ENCODE measurements around the gene SLC9A4.

SLC9A4 gene

DNA sequence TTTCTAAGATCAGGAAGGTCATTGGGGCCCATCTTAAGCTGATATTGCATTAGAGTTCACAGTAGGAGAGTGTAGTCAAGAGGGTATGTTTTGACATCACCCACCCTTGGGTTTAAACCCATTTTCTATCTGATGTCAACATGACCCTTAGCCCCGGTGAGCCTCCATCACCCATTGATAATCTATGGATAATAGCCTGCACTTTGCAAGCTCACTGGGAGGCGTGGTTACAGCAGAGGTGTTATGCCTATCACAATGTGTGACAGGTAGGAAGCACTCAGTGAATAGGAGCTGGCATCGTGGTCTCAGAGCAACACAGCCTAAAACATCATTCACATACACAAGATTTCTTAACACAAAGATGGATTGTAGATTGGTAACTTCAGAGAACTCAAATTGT lies 28.8 kb upstream of the SLC9A4 start:
- no peaks in the 10 kb centered on the region for H3K36me3 Mint-ChIP-seq (ENCODE audit: low read depth)
- no peaks in the 10 kb centered on the region for H3K27me3 Mint-ChIP-seq (ENCODE audit: low read depth, poor library complexity)
- no peak overlapping the region for H3K4me3 Mint-ChIP-seq
- H3K4me1 Mint-ChIP-seq, result no peaks in the 10 kb centered on the region
- TF ChIP-seq, protein P1, sequence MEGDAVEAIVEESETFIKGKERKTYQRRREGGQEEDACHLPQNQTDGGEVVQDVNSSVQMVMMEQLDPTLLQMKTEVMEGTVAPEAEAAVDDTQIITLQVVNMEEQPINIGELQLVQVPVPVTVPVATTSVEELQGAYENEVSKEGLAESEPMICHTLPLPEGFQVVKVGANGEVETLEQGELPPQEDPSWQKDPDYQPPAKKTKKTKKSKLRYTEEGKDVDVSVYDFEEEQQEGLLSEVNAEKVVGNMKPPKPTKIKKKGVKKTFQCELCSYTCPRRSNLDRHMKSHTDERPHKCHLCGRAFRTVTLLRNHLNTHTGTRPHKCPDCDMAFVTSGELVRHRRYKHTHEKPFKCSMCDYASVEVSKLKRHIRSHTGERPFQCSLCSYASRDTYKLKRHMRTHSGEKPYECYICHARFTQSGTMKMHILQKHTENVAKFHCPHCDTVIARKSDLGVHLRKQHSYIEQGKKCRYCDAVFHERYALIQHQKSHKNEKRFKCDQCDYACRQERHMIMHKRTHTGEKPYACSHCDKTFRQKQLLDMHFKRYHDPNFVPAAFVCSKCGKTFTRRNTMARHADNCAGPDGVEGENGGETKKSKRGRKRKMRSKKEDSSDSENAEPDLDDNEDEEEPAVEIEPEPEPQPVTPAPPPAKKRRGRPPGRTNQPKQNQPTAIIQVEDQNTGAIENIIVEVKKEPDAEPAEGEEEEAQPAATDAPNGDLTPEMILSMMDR (IDR thresholded peaks at IDR 0.05), result no peak
- H3K27ac Mint-ChIP-seq, result no peak overlapping the region
- no peak for DNase-seq
- no peaks in the 10 kb centered on the region for H3K9me3 Mint-ChIP-seq

DNA sequence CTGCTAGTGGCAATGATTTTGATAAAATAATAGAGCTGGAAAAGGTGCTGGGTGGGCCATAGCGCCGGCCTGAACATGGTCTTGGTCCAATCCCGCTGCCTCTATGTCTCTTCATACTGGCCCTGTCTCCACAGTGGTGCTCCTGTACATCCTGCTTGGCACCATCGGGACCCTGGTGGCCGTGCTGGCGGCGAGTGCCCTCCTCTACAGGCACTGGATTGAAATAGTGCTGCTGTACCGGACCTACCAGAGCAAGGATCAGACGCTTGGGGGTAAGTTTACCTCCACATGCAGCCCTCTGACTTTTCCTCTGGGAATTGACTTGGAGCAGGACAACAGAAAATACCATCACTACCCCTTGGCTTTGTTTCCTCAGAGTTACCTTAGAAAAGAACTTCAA lies 26.1 kb upstream of the SLC9A4 start:
- DNase-seq, result no peak
- H3K27ac Mint-ChIP-seq, result no peak overlapping the region
- TF ChIP-seq, protein P1 (IDR thresholded peaks at IDR 0.05), result no peak
- no peaks in the 10 kb centered on the region for H3K36me3 Mint-ChIP-seq (ENCODE audit: low read depth)
- H3K4me3 Mint-ChIP-seq, result no peak overlapping the region
- H3K27me3 Mint-ChIP-seq (ENCODE audit: low read depth, poor library complexity), result no peaks in the 10 kb centered on the region
- no peaks in the 10 kb centered on the region for H3K9me3 Mint-ChIP-seq
- no peaks in the 10 kb centered on the region for H3K4me1 Mint-ChIP-seq

DNA sequence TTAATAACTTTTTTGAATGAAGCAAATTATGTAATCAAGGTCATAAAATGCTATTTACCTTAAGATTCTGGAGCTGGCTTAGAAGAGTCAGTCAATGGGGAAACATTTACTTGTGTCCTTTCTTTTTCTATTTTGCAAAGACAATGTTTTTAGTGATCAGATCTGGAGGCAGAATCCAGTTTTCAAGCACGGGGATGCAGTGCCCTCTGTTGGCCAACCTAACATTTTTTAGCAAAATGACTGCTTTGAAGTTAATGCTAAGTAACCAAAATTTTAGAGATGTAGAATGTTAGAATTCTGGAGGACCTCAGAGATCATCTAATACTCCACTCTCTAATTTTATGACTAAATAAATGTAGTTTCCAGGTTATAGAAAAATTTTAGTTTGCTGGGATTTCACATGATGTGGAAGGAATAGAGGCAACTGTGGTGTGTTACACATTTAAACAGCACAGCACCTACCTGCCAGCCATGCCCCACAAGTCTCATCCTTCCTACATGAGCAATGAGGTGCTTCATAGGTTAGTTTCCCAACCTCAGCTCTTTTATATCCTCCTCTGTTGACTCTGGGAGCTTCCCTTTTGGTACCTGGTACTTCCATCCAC lies 23.6 kb upstream of the SLC9A4 start:
- Mint-ChIP-seq H3K27ac (no peak overlapping the region), H3K4me1 (no peaks in the 10 kb centered on the region), H3K27me3 (ENCODE audit: low read depth, poor library complexity) (peaks cover 4% of the 10 kb centered on the region), H3K9me3 (no peaks in the 10 kb centered on the region), H3K36me3 (ENCODE audit: low read depth) (no peaks in the 10 kb centered on the region), H3K4me3 (no peak overlapping the region)
- TF ChIP-seq, protein P1 (IDR thresholded peaks at IDR 0.05), result peak; percentile 73
- peak; percentile 60 for DNase-seq

DNA sequence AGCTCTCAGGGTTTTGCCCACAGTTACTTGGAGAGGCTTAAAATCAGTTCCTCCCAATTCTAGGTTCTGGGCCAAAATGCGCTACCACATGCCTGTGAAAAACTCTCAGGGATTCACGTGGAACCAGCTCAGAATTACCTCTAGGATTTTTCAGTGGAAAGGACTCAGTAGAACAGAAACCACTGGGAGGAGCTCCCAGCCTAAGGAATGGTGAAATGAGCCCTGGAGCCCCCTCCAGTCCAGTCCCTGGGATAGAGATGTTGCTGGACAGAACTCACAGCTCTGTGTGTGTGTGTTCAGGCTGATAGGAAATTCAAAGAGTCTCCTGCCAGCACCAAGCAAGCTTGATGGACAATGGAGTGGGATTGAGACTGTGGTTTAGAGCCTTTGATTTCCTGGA lies 21.1 kb upstream of the SLC9A4 start:
- H3K9me3 Mint-ChIP-seq, result peaks cover 6% of the 10 kb centered on the region
- no peaks in the 10 kb centered on the region for H3K4me1 Mint-ChIP-seq
- no peaks in the 10 kb centered on the region for H3K36me3 Mint-ChIP-seq (ENCODE audit: low read depth)
- no peak for DNase-seq
- H3K27ac Mint-ChIP-seq, result no peak overlapping the region
- TF ChIP-seq, protein P1 (IDR thresholded peaks at IDR 0.05), result no peak
- peaks cover 4% of the 10 kb centered on the region for H3K27me3 Mint-ChIP-seq (ENCODE audit: low read depth, poor library complexity)
- no peak overlapping the region for H3K4me3 Mint-ChIP-seq

DNA sequence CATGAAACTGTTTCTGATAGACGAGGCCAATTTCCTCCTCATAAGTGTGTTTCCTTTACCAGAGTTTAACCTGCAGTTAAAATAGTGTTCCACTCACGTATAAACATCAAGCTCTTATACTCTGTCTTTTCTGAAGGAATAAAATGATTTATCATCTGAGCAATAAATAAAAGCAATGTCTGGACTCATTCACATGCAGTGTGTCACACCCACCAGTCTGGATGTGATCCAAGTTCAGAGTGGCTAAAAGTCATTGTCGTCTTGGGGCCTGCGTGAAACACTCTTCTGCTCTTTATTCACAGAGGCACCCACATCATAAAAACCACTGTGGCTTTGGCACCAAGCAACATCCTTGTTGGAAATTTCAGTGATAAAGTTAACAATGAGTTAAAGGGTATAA lies 19.5 kb upstream of the SLC9A4 start:
- TF ChIP-seq, protein P1 (IDR thresholded peaks at IDR 0.05), result no peak
- Mint-ChIP-seq H3K4me1 (no peaks in the 10 kb centered on the region), H3K27ac (no peak overlapping the region), H3K9me3 (peaks cover 6% of the 10 kb centered on the region), H3K27me3 (ENCODE audit: low read depth, poor library complexity) (peaks cover 4% of the 10 kb centered on the region), H3K4me3 (no peak overlapping the region), H3K36me3 (ENCODE audit: low read depth) (no peaks in the 10 kb centered on the region)
- no peak for DNase-seq

DNA sequence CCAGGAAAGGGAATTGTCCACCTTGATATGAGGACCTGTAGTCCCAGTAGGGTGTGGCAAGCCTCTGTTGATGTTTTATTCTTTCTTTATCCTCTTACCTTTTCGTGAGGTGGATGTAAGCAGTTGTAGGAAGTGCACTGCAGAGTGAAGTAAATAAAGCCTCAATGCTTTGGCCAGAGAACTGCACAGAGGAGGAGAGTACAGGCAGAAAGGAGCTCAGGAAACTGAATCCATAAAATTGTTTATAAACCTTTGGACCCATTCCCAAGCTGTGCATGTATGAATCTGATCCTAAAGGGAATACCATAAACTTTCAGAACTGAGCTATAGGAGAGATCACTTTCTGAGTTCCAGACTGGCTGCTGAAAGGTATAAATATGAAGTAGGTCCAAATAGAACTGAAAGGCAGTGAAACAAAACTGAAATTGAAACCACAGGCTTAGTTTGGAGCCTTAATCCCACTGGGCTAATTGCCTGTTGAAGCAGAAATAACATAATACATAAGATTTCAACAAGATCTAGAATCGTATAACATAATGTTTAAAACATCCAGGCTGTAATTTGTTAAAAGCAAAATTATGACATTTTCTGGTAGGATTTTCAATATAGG lies 17.9 kb upstream of the SLC9A4 start:
- TF ChIP-seq, protein P1 (IDR thresholded peaks at IDR 0.05), result no peak
- H3K9me3 Mint-ChIP-seq, result peaks cover 6% of the 10 kb centered on the region
- H3K27ac Mint-ChIP-seq, result no peak overlapping the region
- no peaks in the 10 kb centered on the region for H3K4me1 Mint-ChIP-seq
- DNase-seq, result no peak
- peaks cover 4% of the 10 kb centered on the region for H3K27me3 Mint-ChIP-seq (ENCODE audit: low read depth, poor library complexity)
- H3K4me3 Mint-ChIP-seq, result no peak overlapping the region
- no peaks in the 10 kb centered on the region for H3K36me3 Mint-ChIP-seq (ENCODE audit: low read depth)
